ENCODE results near the gene TRMT1. TPM values are rescaled to one million over a fixed set of nuclear protein-coding genes. Genes with fewer than 3 reads are reported as not detected.
A peak's percentile ranks its signal among the peaks of the same experiment; 100 is the strongest.

TRMT1 gene
- polyA plus RNA-seq, 1 experiment: 30.8 TPM

DNA sequence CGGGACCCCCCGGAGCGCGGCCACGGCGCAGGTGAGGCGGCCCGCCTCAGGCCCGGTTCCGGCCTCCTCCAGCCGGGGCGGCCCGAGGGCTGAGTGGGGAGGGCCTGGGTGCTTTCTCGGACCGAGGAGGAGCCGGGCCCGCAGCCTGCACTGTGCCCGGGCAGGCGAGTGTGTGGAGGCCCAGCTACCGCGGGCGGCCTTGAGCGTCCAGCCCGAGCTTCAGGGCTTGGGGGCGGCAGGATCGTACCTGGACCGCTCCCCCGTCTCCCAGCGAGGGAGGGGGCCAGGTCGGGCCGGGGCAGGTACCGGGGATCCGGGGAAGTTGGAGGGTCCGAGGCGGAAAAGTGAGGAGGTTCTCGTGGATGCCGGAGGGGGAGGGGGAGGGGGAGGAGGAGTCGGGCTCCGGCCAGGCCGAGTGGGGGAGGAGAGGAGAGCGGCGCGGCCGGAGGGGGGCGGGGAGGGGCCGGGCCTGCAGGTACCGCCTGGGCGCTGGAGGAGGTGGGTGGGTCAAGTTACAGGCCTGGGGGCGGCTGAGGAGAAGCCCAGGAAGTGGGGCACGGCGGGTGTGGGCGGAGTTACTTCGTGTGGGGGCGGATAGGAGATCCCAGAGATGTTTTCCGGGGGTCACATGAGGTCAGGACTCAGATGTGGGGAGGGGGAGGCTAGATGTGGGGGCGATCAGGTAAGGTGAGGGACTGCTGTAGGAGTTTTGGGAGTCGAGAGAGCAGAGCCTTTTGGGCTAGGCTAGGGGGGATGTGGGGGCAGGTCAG, 2.1 kb upstream of the TRMT1 start:
- ChIA-PET POLR2A (interaction anchor here (1.0 kb wide), 1 partner anchor 9 kb away, joined by 7 read pairs; no protein-coding TSS in a partner anchor), CTCF (interaction anchor here (0.7 to 2.3 kb wide), 9 partner anchors 12 to 153 kb away, joined by 3 to 10 read pairs (median 5); partner anchors contain the start of genes IER2 and STX10)
- peak overlapping the region; percentile 98 for H3K4me3 ChIP-seq (ENCODE audit: low read depth, low read length)
- peaks cover 6% of the 10 kb centered on the region for H3K36me3 ChIP-seq (ENCODE audit: control insufficient read depth, insufficient read depth, low read length)
- DNase-seq (ENCODE audit: low read depth): no peak
- TF ChIP-seq, protein P1, sequence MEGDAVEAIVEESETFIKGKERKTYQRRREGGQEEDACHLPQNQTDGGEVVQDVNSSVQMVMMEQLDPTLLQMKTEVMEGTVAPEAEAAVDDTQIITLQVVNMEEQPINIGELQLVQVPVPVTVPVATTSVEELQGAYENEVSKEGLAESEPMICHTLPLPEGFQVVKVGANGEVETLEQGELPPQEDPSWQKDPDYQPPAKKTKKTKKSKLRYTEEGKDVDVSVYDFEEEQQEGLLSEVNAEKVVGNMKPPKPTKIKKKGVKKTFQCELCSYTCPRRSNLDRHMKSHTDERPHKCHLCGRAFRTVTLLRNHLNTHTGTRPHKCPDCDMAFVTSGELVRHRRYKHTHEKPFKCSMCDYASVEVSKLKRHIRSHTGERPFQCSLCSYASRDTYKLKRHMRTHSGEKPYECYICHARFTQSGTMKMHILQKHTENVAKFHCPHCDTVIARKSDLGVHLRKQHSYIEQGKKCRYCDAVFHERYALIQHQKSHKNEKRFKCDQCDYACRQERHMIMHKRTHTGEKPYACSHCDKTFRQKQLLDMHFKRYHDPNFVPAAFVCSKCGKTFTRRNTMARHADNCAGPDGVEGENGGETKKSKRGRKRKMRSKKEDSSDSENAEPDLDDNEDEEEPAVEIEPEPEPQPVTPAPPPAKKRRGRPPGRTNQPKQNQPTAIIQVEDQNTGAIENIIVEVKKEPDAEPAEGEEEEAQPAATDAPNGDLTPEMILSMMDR (IDR thresholded peaks at IDR 0.05; ENCODE audit: insufficient read depth, low read depth, low read length): no peak
- no peaks in the 10 kb centered on the region for H3K27me3 ChIP-seq (ENCODE audit: control insufficient read depth, insufficient read depth, low read length)

DNA sequence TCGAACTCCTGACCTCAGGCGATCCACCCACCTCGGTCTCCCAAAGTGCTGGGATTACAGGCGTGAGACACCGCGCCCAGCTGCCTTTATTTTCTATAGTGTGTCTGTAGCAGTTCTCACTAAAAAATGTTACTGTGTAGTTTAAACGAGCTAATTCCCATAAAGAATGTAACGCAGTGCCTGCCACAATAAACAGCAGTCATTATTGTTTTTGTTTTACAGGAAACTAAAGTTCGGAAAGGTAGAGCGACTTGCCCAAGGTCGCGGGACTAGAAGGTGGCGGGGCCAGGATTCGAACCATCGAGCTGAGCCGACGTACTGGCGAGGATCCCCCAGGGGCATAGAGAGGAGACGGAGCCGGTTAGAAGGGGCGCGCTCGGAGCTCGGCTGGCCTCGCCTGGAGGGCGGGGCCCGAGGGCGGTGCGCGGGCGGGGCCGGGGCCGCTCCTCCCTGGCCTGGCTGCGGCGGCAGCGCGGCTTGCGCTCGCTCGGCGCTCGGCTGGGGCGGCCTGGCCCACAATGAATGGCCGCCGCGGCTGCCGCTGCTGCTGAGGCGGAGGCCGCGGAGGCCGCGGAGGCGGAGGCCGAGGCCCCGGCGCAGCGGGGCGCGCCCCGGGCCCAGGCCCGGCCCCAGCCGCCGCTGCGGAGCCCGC, 1.4 kb upstream of the TRMT1 start, which contains the start of gene NACC1:
NACC1 (plus strand) TSS at position 493 of the 652 bp plus-strand sequence. CDS start 16,944 bp downstream, outside the sequence.
- DNase-seq (ENCODE audit: low read depth): no peak
- Histone ChIP-seq H3K27me3 (ENCODE audit: control insufficient read depth, insufficient read depth, low read length) (no peaks in the 10 kb centered on the region), H3K4me3 (ENCODE audit: low read depth, low read length) (peak within 1 kb of the TSS; percentile 99), H3K36me3 (ENCODE audit: control insufficient read depth, insufficient read depth, low read length) (peaks cover 5% of the 10 kb centered on the region)
- POLR2A ChIA-PET: no interaction called here
- TF ChIP-seq, protein P1 (IDR thresholded peaks at IDR 0.05; ENCODE audit: insufficient read depth, low read depth, low read length): no peak
- CTCF ChIA-PET: interaction anchor here (0.6 to 1.5 kb wide), 9 partner anchors 13 to 152 kb away, joined by 3 to 7 read pairs (median 4); partner anchors contain the start of genes IER2 and STX10

DNA sequence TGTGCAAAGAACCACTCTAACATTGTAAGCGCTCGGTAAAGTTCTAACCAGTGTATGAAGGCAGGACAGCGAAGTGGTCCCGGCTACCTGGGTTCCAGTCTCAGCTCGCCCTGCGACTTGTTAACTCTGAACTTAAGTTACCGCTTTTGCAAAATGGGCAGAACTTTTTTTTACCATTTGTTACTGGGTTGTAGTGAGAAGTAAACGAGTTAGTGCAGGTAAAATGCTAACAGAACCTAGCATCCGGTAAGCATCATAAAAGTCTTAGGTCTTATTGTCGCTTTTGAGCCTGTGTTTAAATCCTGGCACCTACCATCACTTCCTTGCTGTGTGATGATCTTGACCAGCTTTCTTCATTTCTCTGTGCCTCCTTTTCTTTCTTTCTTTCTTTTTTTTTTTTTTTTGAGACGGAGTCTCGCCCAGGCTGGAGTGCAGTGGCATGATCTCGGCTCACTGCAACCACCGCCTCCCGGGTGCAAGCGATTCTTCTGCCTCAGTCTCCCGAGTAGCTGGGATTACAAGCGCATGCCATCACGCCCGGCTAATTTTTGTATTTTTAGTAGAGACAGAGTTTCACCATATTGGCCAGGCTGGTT, 734 bp upstream of the TRMT1 start:
- POLR2A ChIA-PET: no interaction called here
- CTCF ChIA-PET: interaction anchor here (0.6 to 1.5 kb wide), 7 partner anchors 14 to 151 kb away, joined by 3 to 7 read pairs (median 3); partner anchors contain the start of genes IER2 and STX10
- DNase-seq (ENCODE audit: low read depth): no peak
- TF ChIP-seq, protein P1 (IDR thresholded peaks at IDR 0.05; ENCODE audit: insufficient read depth, low read depth, low read length): no peak
- Histone ChIP-seq H3K36me3 (ENCODE audit: control insufficient read depth, insufficient read depth, low read length) (peaks cover 8% of the 10 kb centered on the region), H3K27me3 (ENCODE audit: control insufficient read depth, insufficient read depth, low read length) (no peaks in the 10 kb centered on the region), H3K4me3 (ENCODE audit: low read depth, low read length) (peak overlapping the region; percentile 99)

DNA sequence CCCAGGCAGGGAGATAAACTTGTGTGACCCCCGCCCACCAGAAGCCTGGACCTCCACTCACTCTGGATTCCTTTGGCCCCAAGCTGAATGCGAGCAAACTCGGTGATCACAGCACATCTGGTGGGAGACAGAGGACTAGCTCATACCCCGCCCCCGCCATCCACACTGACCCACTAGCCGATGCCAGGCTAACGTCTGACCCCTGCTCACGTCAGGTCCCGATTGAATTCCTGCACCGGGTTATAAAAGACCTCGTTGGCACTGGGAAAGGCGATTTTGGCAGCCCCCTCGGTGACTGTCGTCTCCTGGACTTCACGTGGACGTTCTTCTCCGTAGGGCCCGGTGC, 631 bp downstream of the TRMT1 start:
- ChIA-PET CTCF (interaction anchor here (1.0 to 2.2 kb wide), 3 partner anchors 22 to 138 kb away, joined by 3 to 6 read pairs (median 4); no protein-coding TSS in a partner anchor), POLR2A (no interaction called here)
- TF ChIP-seq, protein P1 (IDR thresholded peaks at IDR 0.05; ENCODE audit: insufficient read depth, low read depth, low read length): no peak
- DNase-seq (ENCODE audit: low read depth): no peak
- Histone ChIP-seq H3K4me3 (ENCODE audit: low read depth, low read length) (peak overlapping the region; percentile 99), H3K27me3 (ENCODE audit: control insufficient read depth, insufficient read depth, low read length) (no peaks in the 10 kb centered on the region), H3K36me3 (ENCODE audit: control insufficient read depth, insufficient read depth, low read length) (peaks cover 6% of the 10 kb centered on the region)

DNA sequence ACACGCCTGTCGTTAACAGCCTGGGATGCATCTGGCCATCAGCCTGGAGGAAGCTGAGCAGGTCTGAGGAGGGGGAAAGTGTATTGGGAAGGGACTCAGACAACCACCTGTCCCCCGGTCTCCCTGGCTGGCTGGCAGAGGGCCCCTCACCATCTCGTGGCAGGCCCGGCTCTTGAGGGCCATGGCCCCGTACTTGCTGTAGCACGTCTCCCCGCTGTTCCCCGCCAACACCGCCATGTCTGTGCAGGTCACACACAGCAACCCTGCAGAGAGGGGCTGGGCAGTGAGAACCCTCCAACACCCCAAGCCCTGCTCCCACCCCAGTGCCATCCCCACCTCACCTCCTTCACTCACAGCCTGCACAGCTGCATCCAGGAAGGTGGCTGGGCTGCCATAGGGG, 4.0 kb downstream of the TRMT1 start:
- CTCF ChIA-PET: interaction anchor here (1.6 kb wide), 1 partner anchor 18 kb away, joined by 7 read pairs; no protein-coding TSS in a partner anchor
- Histone ChIP-seq H3K27me3 (ENCODE audit: control insufficient read depth, insufficient read depth, low read length) (no peaks in the 10 kb centered on the region), H3K36me3 (ENCODE audit: control insufficient read depth, insufficient read depth, low read length) (peaks cover 14% of the 10 kb centered on the region), H3K4me3 (ENCODE audit: low read depth, low read length) (no peak overlapping the region)
- POLR2A ChIA-PET: no interaction called here
- DNase-seq (ENCODE audit: low read depth): no peak
- TF ChIP-seq, protein P1 (IDR thresholded peaks at IDR 0.05; ENCODE audit: insufficient read depth, low read depth, low read length): no peak

Measured in BJ (cell line).